ENCODE data around the gene SYS1.

Gene SYS1

GRCh38 chr20:45358282-45359068 lies 4.5 kb upstream of the SYS1 start:
- no peak for DNase-seq

- DNase-seq = no peak
These were observed 3.9 kb upstream of the SYS1 start for GRCh38 chr20:45359069-45359405.

- DNase-seq = no peak
These were observed 3.4 kb upstream of the SYS1 start for GRCh38 chr20:45359406-45360148.

- no peak for DNase-seq
These were observed 1.2 kb upstream of the SYS1 start for GRCh38 chr20:45361793-45362192.

GRCh38 chr20:45363611-45364492 lies 896 bp downstream of the SYS1 start:
- no peak for DNase-seq

GRCh38 chr20:45365444-45365970 lies 2.6 kb downstream of the SYS1 start:
- no peak for DNase-seq

GRCh38 chr20:45366192-45366591 lies 3.2 kb downstream of the SYS1 start:
- no peak for DNase-seq

GRCh38 chr20:45366631-45367030 lies 3.7 kb downstream of the SYS1 start:
- no peak for DNase-seq

- no peak for DNase-seq
These were observed 4.2 kb downstream of the SYS1 start for GRCh38 chr20:45367126-45367525.

- no peak for DNase-seq
These were observed 5.4 kb downstream of the SYS1 start for GRCh38 chr20:45368221-45368980.

- DNase-seq = no peak
These were observed 7.7 kb downstream of the SYS1 start for GRCh38 chr20:45370571-45371160.

- no peak for DNase-seq
These were observed 9.3 kb downstream of the SYS1 start for GRCh38 chr20:45372241-45372640.

- no peak for DNase-seq
These were observed 9.8 kb downstream of the SYS1 start for GRCh38 chr20:45372646-45373352.

- no peak for DNase-seq
These were observed 10.6 kb downstream of the SYS1 start for GRCh38 chr20:45373353-45374100.

- DNase-seq = no peak
These were observed 11.1 kb downstream of the SYS1 start for GRCh38 chr20:45374101-45374467.

- no peak for DNase-seq
These were observed 12.0 kb downstream of the SYS1 start for GRCh38 chr20:45374966-45375365.

- DNase-seq = no peak
These were observed 14.3 kb downstream of the SYS1 start for GRCh38 chr20:45377269-45377668.

GRCh38 chr20:45378191-45378590 lies 15.2 kb downstream of the SYS1 start, which contains the start of gene TP53TG5:
Gene TP53TG5 (minus strand): TSS chr20:45378325. CDS start chr20:45378236, 89 bp downstream.
- no peak for DNase-seq

GRCh38 chr20:45387274-45387673 lies 24.3 kb downstream of the SYS1 start:
- DNase-seq = no peak

GRCh38 chr20:45390931-45391330 lies 28.0 kb downstream of the SYS1 start:
- DNase-seq = no peak

GRCh38 chr20:45391559-45391958 lies 28.6 kb downstream of the SYS1 start:
- DNase-seq = no peak
